H1 (cell line): ENCODE measurements around the gene CXorf49. TPM values are rescaled to one million over a fixed set of nuclear protein-coding genes. Genes with fewer than 3 reads are reported as not detected.
"Not testable (repeated sequence)": the region's sequence is repeated elsewhere in the genome, so short reads cannot be mapped to it uniquely, and the experiment has no call there.

Experiments
- CTCF ChIA-PET: fragments of 300-600 bp; sonication (Branson Sonifier 250); formaldehyde crosslinking; loops from one replicate; lab custom pipeline; 2021; ENCODE audit not compliant: partially characterized antibody; lab: Charles Lee
- POLR2A ChIA-PET: fragments of 300-600 bp; sonication (Branson Sonifier 250); formaldehyde crosslinking; loops from one replicate; lab custom pipeline; 2021; ENCODE audit warnings: inconsistent platforms; ENCODE audit not compliant: partially characterized antibody; lab: Charles Lee
- DNase-seq, 2 experiments: peaks; one replicate each; pipeline versions ENCODE4 v3.0.0 to v3.0.0-alpha.2; 2010 to 2022; ENCODE audit warnings: low spot score in 2 of 2, low read depth in 1 of 2, mixed read lengths in 1 of 2
- FAIRE-seq: peaks from 2 replicates; lab custom pipeline; 2011; peaks lifted over from hg19 to GRCh38; lab: Jason Lieb, UNC
- H2AFZ ChIP-seq: 2 replicates; pipeline ENCODE4 v1.8.1; 2012; ENCODE audit warnings: low read length, inconsistent platforms
- H2AK5ac ChIP-seq: 2 replicates; pipeline ENCODE4 v1.6.1; 2013; ENCODE audit warnings: low read depth, low read length
- H2BK120ac ChIP-seq: replicated peaks from 2 replicates; pipeline ENCODE3; 2013; ENCODE audit warnings: low read depth, low read length, inconsistent platforms
- H2BK12ac ChIP-seq: 2 replicates; pipeline ENCODE4 v1.6.1; 2013; ENCODE audit warnings: low read depth, low read length
- H2BK15ac ChIP-seq: 2 replicates; pipeline ENCODE4 v1.6.1; 2013; ENCODE audit warnings: low read length
- H2BK20ac ChIP-seq: 2 replicates; pipeline ENCODE4 v1.6.1; 2013; ENCODE audit warnings: low read length
- H2BK5ac ChIP-seq: 2 replicates; pipeline ENCODE4 v1.6.1; 2013; ENCODE audit warnings: low read depth, low read length
- H3K14ac ChIP-seq: 2 replicates; pipeline ENCODE4 v1.6.1; 2013; ENCODE audit warnings: inconsistent platforms; ENCODE audit not compliant: insufficient read length
- H3K18ac ChIP-seq: 2 replicates; pipeline ENCODE4 v1.6.1; 2013; ENCODE audit warnings: low read length; ENCODE audit errors: extremely low read depth
- H3K23ac ChIP-seq: 2 replicates; pipeline ENCODE4 v1.6.1; 2013; ENCODE audit warnings: inconsistent platforms; ENCODE audit not compliant: insufficient read length
- H3K23me2 ChIP-seq: 2 replicates; pipeline ENCODE4 v1.6.1; 2013; ENCODE audit warnings: low read depth, low read length
- H3K27ac ChIP-seq: 2 replicates; pipeline ENCODE4 v1.6.1; 2011; ENCODE audit warnings: low read depth, low read length, inconsistent platforms
- H3K27me3 ChIP-seq, 4 experiments: replicated peaks in 1 of 4; 1 replicate in 1 of 4; 2 replicates in 3 of 4; pipeline versions ENCODE4 v1.6.1 to v1.8.1; 2011 to 2013; ENCODE audit warnings: low read length in 3 of 4, mild to moderate bottlenecking in 3 of 4, inconsistent platforms in 2 of 4, mixed read lengths in 2 of 4, moderate library complexity in 1 of 4; ENCODE audit not compliant: control insufficient read depth in 3 of 4, insufficient read depth in 3 of 4; ENCODE audit errors: extremely low read depth in 1 of 4
- H3K36me3 ChIP-seq, 4 experiments: 2 replicates each; pipeline versions ENCODE4 v1.6.1 to v1.8.1; 2011 to 2013; ENCODE audit warnings: mild to moderate bottlenecking in 4 of 4, low read length in 3 of 4, moderate library complexity in 2 of 4, control low read depth in 1 of 4, inconsistent platforms in 1 of 4; ENCODE audit not compliant: insufficient read depth in 4 of 4, control insufficient read depth in 2 of 4
- H3K4ac ChIP-seq: replicated peaks from 2 replicates; pipeline ENCODE3; 2013; ENCODE audit warnings: low read length, low read depth, mixed read lengths, inconsistent platforms; ENCODE audit not compliant: insufficient read length
- H3K4me1 ChIP-seq, 4 experiments: replicated peaks in 1 of 4; 1 replicate in 1 of 4; 2 replicates in 3 of 4; pipeline versions ENCODE4 v1.6.1 to v1.8.1; 2011 to 2013; ENCODE audit warnings: low read length in 3 of 4, inconsistent platforms in 2 of 4, mixed read lengths in 1 of 4; ENCODE audit not compliant: insufficient read depth in 4 of 4, control insufficient read depth in 3 of 4
- H3K4me2 ChIP-seq, 2 experiments: 2 replicates each; pipeline versions ENCODE4 v1.6.1 to v1.8.1; 2011 to 2013; ENCODE audit warnings: low read depth in 2 of 2, low read length in 2 of 2, control low read depth in 1 of 2, inconsistent platforms in 1 of 2, mild to moderate bottlenecking in 1 of 2; ENCODE audit not compliant: insufficient read depth in 1 of 2
- H3K4me3 ChIP-seq, 4 experiments: fragments of 200-600, 300-600 bp in 1 of 4; sonication (generic), shearing (Covaris generic), sonication (Bioruptor Twin) in 1 of 4; 2 replicates each; pipeline versions ENCODE4 v1.5.1 to v1.8.1; 2011 to 2016; ENCODE audit warnings: low read length in 4 of 4, low read depth in 3 of 4, control low read depth in 2 of 4, inconsistent platforms in 2 of 4, mild to moderate bottlenecking in 2 of 4, mixed read lengths in 1 of 4, moderate library complexity in 1 of 4; ENCODE audit not compliant: insufficient read depth in 2 of 4; ENCODE audit errors: extremely low read depth in 1 of 4
- H3K56ac ChIP-seq: replicated peaks from 2 replicates; pipeline ENCODE3; 2013; ENCODE audit warnings: low read depth, mild to moderate bottlenecking, mixed read lengths, low read length, inconsistent platforms; ENCODE audit not compliant: insufficient read length
- H3K79me1 ChIP-seq: 2 replicates; pipeline ENCODE4 v1.6.1; 2013; ENCODE audit warnings: low read depth, low read length, control low read depth
- H3K79me2 ChIP-seq, 2 experiments: 2 replicates each; pipeline versions ENCODE4 v1.6.1 to v1.8.1; 2012 to 2013; ENCODE audit warnings: low read length in 2 of 2, mild to moderate bottlenecking in 2 of 2, inconsistent platforms in 1 of 2; ENCODE audit not compliant: insufficient read depth in 2 of 2, control insufficient read depth in 1 of 2
- H3K9ac ChIP-seq, 4 experiments: replicated peaks in 1 of 4; 1 replicate in 1 of 4; 2 replicates in 3 of 4; pipeline versions ENCODE4 v1.6.1 to v1.8.1; 2011 to 2013; ENCODE audit warnings: low read depth in 3 of 4, low read length in 3 of 4, control low read depth in 2 of 4, mild to moderate bottlenecking in 2 of 4, moderate library complexity in 2 of 4, inconsistent platforms in 1 of 4; ENCODE audit errors: extremely low read depth in 1 of 4
- H3K9me3 ChIP-seq, 2 experiments: 2 replicates each; pipeline versions ENCODE4 v1.6.1 to v1.8.1; 2012 to 2013; ENCODE audit warnings: mild to moderate bottlenecking in 2 of 2, moderate library complexity in 2 of 2, control low read depth in 1 of 2, inconsistent platforms in 1 of 2, low read depth in 1 of 2, low read length in 1 of 2, mixed read lengths in 1 of 2; ENCODE audit not compliant: insufficient read depth in 2 of 2
- H4K20me1 ChIP-seq, 2 experiments: replicated peaks in 1 of 2; 2 replicates each; pipeline versions ENCODE3 to v1.8.1; 2011 to 2013; ENCODE audit warnings: inconsistent platforms in 2 of 2, low read length in 2 of 2, mild to moderate bottlenecking in 1 of 2; ENCODE audit not compliant: insufficient read depth in 2 of 2, control insufficient read depth in 1 of 2
- H4K5ac ChIP-seq: 2 replicates; pipeline ENCODE4 v1.6.1; 2013; ENCODE audit warnings: low read length, low read depth, mixed read lengths, inconsistent platforms; ENCODE audit not compliant: insufficient read length
- H4K8ac ChIP-seq: 2 replicates; pipeline ENCODE4 v1.8.0; 2013; ENCODE audit warnings: mild to moderate bottlenecking, moderate library complexity, low read length, inconsistent platforms; ENCODE audit not compliant: insufficient read depth; ENCODE audit errors: extremely low read depth
- H4K91ac ChIP-seq: replicated peaks from 2 replicates; pipeline ENCODE3; 2013; ENCODE audit warnings: low read length, mixed read lengths, inconsistent platforms; ENCODE audit not compliant: insufficient read length
- WGBS, 2 experiments: shearing (Covaris generic) in 1 of 2; methylation state at CpG; one replicate each; pipeline versions ENCODE4 v1.1.6 to v1.1.7; 2013 to 2015; ENCODE audit warnings: low lambda C conversion rate in 2 of 2, mixed read lengths in 2 of 2, inconsistent platforms in 1 of 2, low coverage in 1 of 2, missing lambda C conversion rate in 1 of 2; ENCODE audit not compliant: insufficient replicate concordance in 2 of 2, insufficient coverage in 1 of 2, insufficient read length in 1 of 2; ENCODE audit errors: extremely low coverage in 1 of 2, missing lambda C conversion rate in 1 of 2; 5-methylcytosine and 5-hydroxymethylcytosine counted together
- polyA plus RNA-seq, 7 experiments: library from polyadenylated mRNA; depleted of rRNA in 3 of 7; stranded (reverse) in 5 of 7; unstranded in 2 of 7; fragments of >200 nt in 5 of 7; fragments of 200-250 nt in 2 of 7; gene quantifications; 1 replicate in 5 of 7; 2 replicates in 1 of 7; 4 replicates in 1 of 7; pipeline versions ENCODE4 v1.2.1 to v1.2.3, GENCODE V29; 2011 to 2013; ENCODE audit warnings: missing spikeins in 2 of 7, mixed read lengths in 2 of 7
- total RNA-seq: library from RNA; stranded (reverse); fragmentation: NEBNext Ultra II Directional; extraction: Animal tissue kit (Norgen Biotek cat#: 25700); gene quantifications from 2 replicates; pipeline ENCODE4 v1.2.1, GENCODE V29; 2021

Gene CXorf49
- total and polyA plus RNA-seq, 2 of the 8 experiments (the other 6 are each of a cell fraction or from before 2014, with no cell fraction given) = not detected

DNA sequence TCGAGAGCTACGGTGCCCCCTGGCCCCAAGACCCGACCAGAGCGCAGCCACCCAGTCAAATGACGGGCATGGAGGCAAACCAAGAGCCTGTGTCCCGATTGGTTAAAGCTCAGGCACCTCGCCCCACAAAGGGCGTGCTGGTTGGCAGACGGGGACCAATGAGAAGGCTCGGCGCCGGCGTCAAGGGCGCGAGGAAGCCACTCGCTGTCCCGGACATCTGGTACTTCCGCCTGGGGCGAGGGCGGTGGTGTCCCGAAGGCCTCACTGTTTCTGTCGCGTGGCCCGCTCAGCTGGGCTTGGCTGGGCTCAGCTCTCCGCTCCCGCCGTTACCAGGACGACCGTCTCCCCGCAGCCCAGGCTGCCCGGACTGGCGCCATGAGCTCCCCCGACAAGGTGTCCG is 45.0 kb upstream of the CXorf49 start, which contains the start of gene CXorf49B:
CXorf49B (plus strand) TSS at position 301 of the 400 bp plus-strand sequence; CDS start at position 376, 75 bp downstream.
- H3K23me2 ChIP-seq, H3K14ac ChIP-seq, H3K27ac ChIP-seq, H3K18ac ChIP-seq, H3K9ac ChIP-seq, FAIRE-seq, H2BK5ac ChIP-seq, H3K4me1 ChIP-seq, H2BK15ac ChIP-seq, H3K36me3 ChIP-seq, DNase-seq, H4K20me1 ChIP-seq, H2BK12ac ChIP-seq, POLR2A ChIA-PET, H4K5ac ChIP-seq, H3K9me3 ChIP-seq, H2BK120ac ChIP-seq, H3K27me3 ChIP-seq, H3K4me3 ChIP-seq, H4K8ac ChIP-seq, H3K79me1 ChIP-seq, H3K4ac ChIP-seq, CTCF ChIA-PET, H3K23ac ChIP-seq, H2AK5ac ChIP-seq, H3K79me2 ChIP-seq, H2BK20ac ChIP-seq, H2AFZ ChIP-seq, H4K91ac ChIP-seq, H3K4me2 ChIP-seq, H3K56ac ChIP-seq: not testable (repeated sequence)
- WGBS, 2 experiments = no CpG with 5 or more reads among the region's 34 CpGs

DNA sequence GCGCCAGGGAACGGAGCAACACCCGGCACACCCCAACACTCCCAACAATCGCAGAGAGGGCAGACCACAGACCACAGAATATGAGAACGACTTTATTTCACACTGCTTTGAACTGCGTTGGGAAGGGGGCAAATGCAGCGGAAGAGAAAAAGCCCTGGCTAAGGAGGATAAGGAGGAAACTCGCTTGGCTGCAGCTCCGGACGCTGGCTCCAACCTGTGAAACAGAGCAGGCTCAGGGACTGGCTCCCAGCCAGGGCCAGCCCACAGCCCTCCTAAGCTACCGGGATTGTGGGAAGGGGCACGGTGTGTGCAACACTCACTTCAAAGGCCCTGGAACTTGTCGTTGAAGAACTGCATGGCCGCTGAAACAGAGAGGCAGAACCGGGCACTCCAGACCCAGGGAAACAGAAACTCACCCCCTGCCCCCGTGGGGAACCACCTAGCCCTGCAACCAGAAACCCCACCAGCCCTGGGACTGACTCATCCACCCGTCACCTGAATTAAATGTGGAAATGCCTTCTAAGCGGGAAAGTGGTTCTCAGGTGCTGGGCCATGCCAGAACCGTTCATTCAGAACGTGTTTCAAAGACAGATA is 42.7 kb upstream of the CXorf49 start:
- H2BK20ac ChIP-seq, H2BK15ac ChIP-seq, H3K23me2 ChIP-seq, H3K9me3 ChIP-seq, H4K8ac ChIP-seq, H3K36me3 ChIP-seq, DNase-seq, H2BK120ac ChIP-seq, H3K14ac ChIP-seq, H4K20me1 ChIP-seq, H3K56ac ChIP-seq, H3K79me2 ChIP-seq, H3K18ac ChIP-seq, H3K4me2 ChIP-seq, H2AK5ac ChIP-seq, FAIRE-seq, H3K4me1 ChIP-seq, H3K4me3 ChIP-seq, H2BK5ac ChIP-seq, H4K91ac ChIP-seq, H3K23ac ChIP-seq, H3K79me1 ChIP-seq, CTCF ChIA-PET, H3K9ac ChIP-seq, H4K5ac ChIP-seq, POLR2A ChIA-PET, H2BK12ac ChIP-seq, H3K27ac ChIP-seq, H2AFZ ChIP-seq, H3K27me3 ChIP-seq, H3K4ac ChIP-seq: not testable (repeated sequence)
- no CpG with 5 or more reads among the region's 20 CpGs for WGBS, 2 experiments
